ENCODE data around the gene BSDC1. TPM values are rescaled to one million over a fixed set of nuclear protein-coding genes. Genes with fewer than 3 reads are reported as not detected.

Gene BSDC1
- total RNA-seq, 1 experiment from 2014 or later, result 47.0 TPM

DNA sequence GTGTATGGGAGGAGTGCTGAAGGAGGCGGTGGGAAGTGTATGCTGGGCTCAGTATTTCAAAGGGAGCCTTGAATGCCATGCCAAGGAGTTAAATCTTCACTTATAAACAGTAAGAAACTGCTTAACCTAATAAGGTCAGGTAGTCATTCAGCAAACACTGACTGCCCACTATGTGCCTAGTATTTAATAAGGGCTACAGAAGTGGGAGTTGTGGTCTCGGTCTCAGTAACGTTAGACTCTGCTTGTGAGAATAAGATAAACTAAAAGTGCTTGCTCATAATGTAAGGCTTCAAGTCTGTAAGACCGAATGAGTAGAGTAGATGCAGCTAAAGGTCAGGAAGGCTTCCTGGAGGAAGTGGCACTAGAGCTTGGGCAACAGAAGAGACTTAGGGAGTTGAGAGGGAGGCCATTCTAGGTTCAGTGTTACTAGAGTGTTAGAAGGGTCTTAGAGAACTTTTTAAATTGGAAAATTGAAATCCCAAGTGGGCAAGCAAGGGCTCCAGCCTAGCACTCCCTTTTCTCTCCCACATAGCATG is 64.2 kb downstream of the BSDC1 start:
- no peak for TF ChIP-seq EGR1 (IDR thresholded peaks at IDR 0.05; ENCODE audit: low read depth)
- no peak for TF ChIP-seq FOSL1 (IDR thresholded peaks at IDR 0.05; ENCODE audit: low read depth)
- TF ChIP-seq EZH2phosphoT487 (IDR thresholded peaks at IDR 0.05; ENCODE audit: borderline replicate concordance), result no peak
- TF ChIP-seq RAD21 (IDR thresholded peaks at IDR 0.05; ENCODE audit: low read depth), result no peak
- no peak for TF ChIP-seq TCF7L2 (IDR thresholded peaks at IDR 0.05; ENCODE audit: borderline replicate concordance, extremely low read depth, insufficient read depth, insufficient read length)
- no peak for TF ChIP-seq CBX3 (IDR thresholded peaks at IDR 0.05; ENCODE audit: low read depth)
- no peak for TF ChIP-seq JUND (IDR thresholded peaks at IDR 0.05)
- TF ChIP-seq YY1 (IDR thresholded peaks at IDR 0.05; ENCODE audit: extremely low read depth, insufficient replicate concordance, low read depth, low read length), result no peak
- no peak for TF ChIP-seq ZFX (IDR thresholded peaks at IDR 0.05)
- no peak for TF ChIP-seq ELF1 (IDR thresholded peaks at IDR 0.05; ENCODE audit: borderline replicate concordance, low read depth)
- TF ChIP-seq CEBPB (IDR thresholded peaks at IDR 0.05; ENCODE audit: low read depth), result no peak
- H3K36me3 ChIP-seq (ENCODE audit: control insufficient read depth in 1 of 2, insufficient read depth in 2 of 2, low read length in 2 of 2), result peaks cover 30 to 55% of the 10 kb centered on the region in 2 experiments
- no peak overlapping the region for H2AFZ ChIP-seq (ENCODE audit: low read depth, low read length, poor library complexity, severe bottlenecking)
- H3K27me3 ChIP-seq (ENCODE audit: insufficient read depth, low read length), result no peaks in the 10 kb centered on the region
- peaks cover 19% of the 10 kb centered on the region for H3K79me2 ChIP-seq (ENCODE audit: insufficient read depth, low read length)
- ATAC-seq, result no peak
- H3K9me3 ChIP-seq (ENCODE audit: control insufficient read depth in 1 of 2, insufficient read depth in 1 of 2, low read depth in 1 of 2, low read length in 2 of 2), result no peaks in the 10 kb centered on the region
- no peak overlapping the region for H3K9ac ChIP-seq (ENCODE audit: low read length)
- no peak for DNase-seq (ENCODE audit: low read depth, low spot score)
- intact Hi-C loops (cut with micrococcal nuclease), result no loop called here
- BruUV-seq (replicated peaks), result no TSS peak
- POLR2A ChIA-PET, result no interaction called here
- RAD21 ChIA-PET (ENCODE audit: low non-redundant PET in 1 of 2, low total read pairs in 2 of 2, uncharacterized antibody in 2 of 2, unreplicated experiment in 2 of 2), result no interaction called here
- H3K4me2 ChIP-seq (ENCODE audit: low read length), result no peak overlapping the region
- no peak overlapping the region for H3K27ac ChIP-seq (ENCODE audit: low read depth, low read length)
- CTCF ChIA-PET, result no interaction called here
- peaks cover 19 to 36% of the 10 kb centered on the region in 2 experiments for H3K4me1 ChIP-seq (ENCODE audit: control insufficient read depth in 1 of 2, insufficient read depth in 2 of 2, low read length in 2 of 2)
- H3K4me3 ChIP-seq (replicated peaks in 1 of 2; ENCODE audit: low read depth in 1 of 2, low read length in 2 of 2), result no peak overlapping the region
- H4K20me1 ChIP-seq (ENCODE audit: insufficient read depth), result no peaks in the 10 kb centered on the region
- no peaks in the 10 kb centered on the region for H3K9me2 ChIP-seq (ENCODE audit: insufficient read depth)

DNA sequence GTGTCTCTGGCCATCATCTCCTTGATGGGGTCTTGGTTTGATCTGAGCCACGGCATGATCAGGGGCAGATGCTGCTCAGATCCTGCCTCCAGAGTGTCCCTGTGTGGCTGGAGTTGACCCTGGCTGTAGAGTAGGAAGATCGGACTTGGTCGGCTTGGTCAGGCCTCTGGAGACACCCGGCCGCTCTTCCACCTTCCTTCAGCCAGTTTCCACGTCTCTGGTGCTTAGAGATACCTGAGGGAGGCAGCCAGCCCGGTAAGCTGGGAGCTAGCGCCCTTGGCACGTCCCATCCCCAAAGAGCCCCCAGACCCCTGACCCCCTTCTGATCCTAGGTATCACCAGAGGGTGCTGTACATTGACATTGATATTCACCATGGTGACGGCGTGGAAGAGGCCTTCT is 67.0 kb downstream of the BSDC1 start:
- RAD21 ChIA-PET (ENCODE audit: low non-redundant PET in 1 of 2, low total read pairs in 2 of 2, uncharacterized antibody in 2 of 2, unreplicated experiment in 2 of 2), result no interaction called here
- intact Hi-C loops (cut with micrococcal nuclease), result no loop called here
- H3K4me1 ChIP-seq (ENCODE audit: control insufficient read depth in 1 of 2, insufficient read depth in 2 of 2, low read length in 2 of 2), result peaks cover 5 to 9% of the 10 kb centered on the region in 2 experiments
- POLR2A ChIA-PET, result no interaction called here
- H3K27ac ChIP-seq (ENCODE audit: low read depth, low read length), result no peak overlapping the region
- no peak overlapping the region for H3K4me3 ChIP-seq (replicated peaks in 1 of 2; ENCODE audit: low read depth in 1 of 2, low read length in 2 of 2)
- DNase-seq (ENCODE audit: low read depth, low spot score), result no peak
- H3K9me3 ChIP-seq (ENCODE audit: control insufficient read depth in 1 of 2, insufficient read depth in 1 of 2, low read depth in 1 of 2, low read length in 2 of 2), result no peaks in the 10 kb centered on the region
- no peaks in the 10 kb centered on the region for H3K9me2 ChIP-seq (ENCODE audit: insufficient read depth)
- CTCF ChIA-PET, result no interaction called here
- peaks cover 5% of the 10 kb centered on the region; the same call in 1 of the 2 replicates for H3K79me2 ChIP-seq (ENCODE audit: insufficient read depth, low read length)
- H4K20me1 ChIP-seq (ENCODE audit: insufficient read depth), result no peaks in the 10 kb centered on the region
- H3K4me2 ChIP-seq (ENCODE audit: low read length), result no peak overlapping the region
- H3K9ac ChIP-seq (ENCODE audit: low read length), result no peak overlapping the region
- H3K36me3 ChIP-seq (ENCODE audit: control insufficient read depth in 1 of 2, insufficient read depth in 2 of 2, low read length in 2 of 2), result peaks cover 39 to 43% of the 10 kb centered on the region in 2 experiments
- no peak overlapping the region for H2AFZ ChIP-seq (ENCODE audit: low read depth, low read length, poor library complexity, severe bottlenecking)
- no TSS peak for BruUV-seq (replicated peaks)
- H3K27me3 ChIP-seq (ENCODE audit: insufficient read depth, low read length), result no peaks in the 10 kb centered on the region
- ATAC-seq, result no peak
- TF ChIP-seq, protein P1, sequence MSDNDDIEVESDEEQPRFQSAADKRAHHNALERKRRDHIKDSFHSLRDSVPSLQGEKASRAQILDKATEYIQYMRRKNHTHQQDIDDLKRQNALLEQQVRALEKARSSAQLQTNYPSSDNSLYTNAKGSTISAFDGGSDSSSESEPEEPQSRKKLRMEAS (IDR thresholded peaks at IDR 0.05), result no peak
- TF ChIP-seq TCF7L2 (IDR thresholded peaks at IDR 0.05; ENCODE audit: borderline replicate concordance, extremely low read depth, insufficient read depth, insufficient read length) (no peak), ZFX (IDR thresholded peaks at IDR 0.05) (no peak), SRF (IDR thresholded peaks at IDR 0.05; ENCODE audit: low read depth) (no peak), POLR2A (IDR thresholded peaks at IDR 0.05; ENCODE audit: borderline replicate concordance, extremely low read depth, insufficient read depth, insufficient read length) (no peak), EZH2phosphoT487 (IDR thresholded peaks at IDR 0.05; ENCODE audit: borderline replicate concordance) (no peak), CEBPB (IDR thresholded peaks at IDR 0.05; ENCODE audit: low read depth) (no peak), ZNF274 (IDR thresholded peaks at IDR 0.05; ENCODE audit: low read depth, low read length) (no peak)
- TF ChIP-seq, protein P2, sequence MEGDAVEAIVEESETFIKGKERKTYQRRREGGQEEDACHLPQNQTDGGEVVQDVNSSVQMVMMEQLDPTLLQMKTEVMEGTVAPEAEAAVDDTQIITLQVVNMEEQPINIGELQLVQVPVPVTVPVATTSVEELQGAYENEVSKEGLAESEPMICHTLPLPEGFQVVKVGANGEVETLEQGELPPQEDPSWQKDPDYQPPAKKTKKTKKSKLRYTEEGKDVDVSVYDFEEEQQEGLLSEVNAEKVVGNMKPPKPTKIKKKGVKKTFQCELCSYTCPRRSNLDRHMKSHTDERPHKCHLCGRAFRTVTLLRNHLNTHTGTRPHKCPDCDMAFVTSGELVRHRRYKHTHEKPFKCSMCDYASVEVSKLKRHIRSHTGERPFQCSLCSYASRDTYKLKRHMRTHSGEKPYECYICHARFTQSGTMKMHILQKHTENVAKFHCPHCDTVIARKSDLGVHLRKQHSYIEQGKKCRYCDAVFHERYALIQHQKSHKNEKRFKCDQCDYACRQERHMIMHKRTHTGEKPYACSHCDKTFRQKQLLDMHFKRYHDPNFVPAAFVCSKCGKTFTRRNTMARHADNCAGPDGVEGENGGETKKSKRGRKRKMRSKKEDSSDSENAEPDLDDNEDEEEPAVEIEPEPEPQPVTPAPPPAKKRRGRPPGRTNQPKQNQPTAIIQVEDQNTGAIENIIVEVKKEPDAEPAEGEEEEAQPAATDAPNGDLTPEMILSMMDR (IDR thresholded peaks at IDR 0.05 in 2 of 3, conservative IDR thresholded peaks at IDR 0.05 in 1 of 3; ENCODE audit: borderline replicate concordance in 1 of 3, insufficient read depth in 1 of 3, low read depth in 2 of 3, low read length in 2 of 3), result no peak

All from HCT116 (cell line).